Mammary epithelial cell (primary cell): Measurements from ENCODE around the gene SETDB2.

ENCODE experiments used
- EZH2 ChIP-seq: IDR thresholded peaks from 2 replicates; pipeline ENCODE4 v1.6.1; 2012; ENCODE audit warnings: low read length, inconsistent platforms, borderline replicate concordance
- TF ChIP-seq, protein P1 (sequence below), 2 donors: IDR thresholded peaks in 1 of 2; conservative IDR thresholded peaks in 1 of 2; 2 replicates each; pipeline ENCODE4 v1.5.1; 2011 to 2012; ENCODE audit warnings: inconsistent platforms in 2 of 2, low read length in 2 of 2, mild to moderate bottlenecking in 2 of 2, control low read depth in 1 of 2, low read depth in 1 of 2; ENCODE audit not compliant: insufficient read depth in 1 of 2; ENCODE audit errors: extremely low read depth in 1 of 2

DNA sequence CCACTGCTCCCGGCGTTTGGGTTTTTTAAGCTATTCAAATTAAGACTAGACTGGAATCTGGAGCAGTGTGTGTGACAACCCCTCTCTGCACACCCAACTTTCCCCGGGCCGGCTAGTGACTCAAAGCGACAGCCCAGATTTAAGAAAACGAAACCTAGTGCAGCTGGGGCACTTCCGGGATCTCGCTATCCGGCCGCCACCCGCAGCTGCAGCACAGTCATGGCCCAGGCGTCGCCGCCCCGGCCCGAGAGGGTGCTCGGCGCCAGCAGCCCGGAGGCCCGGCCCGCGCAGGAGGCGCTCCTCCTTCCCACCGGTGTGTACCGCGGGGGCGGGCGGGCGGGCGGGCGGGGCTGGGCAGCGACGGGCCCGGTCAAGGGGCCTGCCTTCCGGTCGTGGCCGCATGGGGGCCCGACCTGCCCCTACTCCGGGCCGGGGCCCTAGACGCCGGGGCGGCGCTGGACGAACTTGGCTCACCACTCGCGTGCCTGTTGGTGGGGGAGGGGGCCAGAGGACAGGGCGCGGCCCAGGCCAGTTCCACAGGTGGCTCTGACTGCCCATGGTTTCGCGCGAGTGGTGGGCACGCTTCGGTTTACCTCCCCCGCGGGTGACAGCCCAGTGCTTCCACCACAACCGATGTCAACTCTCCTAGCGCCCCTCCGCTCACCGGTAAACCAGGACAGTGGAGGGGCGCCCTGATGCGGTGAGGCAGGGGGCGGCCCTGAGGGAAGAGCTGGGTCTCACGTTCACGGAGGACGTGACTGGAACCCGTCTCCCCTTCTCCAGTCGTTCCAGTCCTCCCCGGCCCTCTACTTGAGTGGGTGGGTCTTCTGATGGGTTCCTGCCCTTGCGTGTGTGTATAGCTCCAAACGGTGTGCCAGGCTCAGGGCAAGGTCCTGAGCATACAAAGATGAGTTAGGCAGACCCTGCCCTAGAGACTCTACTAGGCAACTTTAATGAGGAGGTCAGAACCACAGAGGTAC is 52.0 kb downstream of the SETDB2 start, which contains the start of gene PHF11:
- TF ChIP-seq, protein P1, sequence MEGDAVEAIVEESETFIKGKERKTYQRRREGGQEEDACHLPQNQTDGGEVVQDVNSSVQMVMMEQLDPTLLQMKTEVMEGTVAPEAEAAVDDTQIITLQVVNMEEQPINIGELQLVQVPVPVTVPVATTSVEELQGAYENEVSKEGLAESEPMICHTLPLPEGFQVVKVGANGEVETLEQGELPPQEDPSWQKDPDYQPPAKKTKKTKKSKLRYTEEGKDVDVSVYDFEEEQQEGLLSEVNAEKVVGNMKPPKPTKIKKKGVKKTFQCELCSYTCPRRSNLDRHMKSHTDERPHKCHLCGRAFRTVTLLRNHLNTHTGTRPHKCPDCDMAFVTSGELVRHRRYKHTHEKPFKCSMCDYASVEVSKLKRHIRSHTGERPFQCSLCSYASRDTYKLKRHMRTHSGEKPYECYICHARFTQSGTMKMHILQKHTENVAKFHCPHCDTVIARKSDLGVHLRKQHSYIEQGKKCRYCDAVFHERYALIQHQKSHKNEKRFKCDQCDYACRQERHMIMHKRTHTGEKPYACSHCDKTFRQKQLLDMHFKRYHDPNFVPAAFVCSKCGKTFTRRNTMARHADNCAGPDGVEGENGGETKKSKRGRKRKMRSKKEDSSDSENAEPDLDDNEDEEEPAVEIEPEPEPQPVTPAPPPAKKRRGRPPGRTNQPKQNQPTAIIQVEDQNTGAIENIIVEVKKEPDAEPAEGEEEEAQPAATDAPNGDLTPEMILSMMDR (conservative IDR thresholded peaks at IDR 0.05 in 1 of 2, IDR thresholded peaks at IDR 0.05 in 1 of 2; ENCODE audit: extremely low read depth in 1 of 2, insufficient read depth in 1 of 2, low read depth in 1 of 2, low read length in 2 of 2) = peak in 1 of 2 donors; percentile 12
- no peak for TF ChIP-seq EZH2
